Measurements from ENCODE around the gene MYLK3.
"Not testable (repeated sequence)": the region's sequence is repeated elsewhere in the genome, so short reads cannot be mapped to it uniquely, and the experiment has no call there.

The MYLK3 gene

GRCh38 chr16:46747777-46748651 is at the start of gene MYLK3:
TSS of gene MYLK3 (minus strand) at chr16:46748344. CDS start at chr16:46748193, 151 bp downstream.
- DNase-seq (ENCODE audit: low spot score), result no peak

- no peak for DNase-seq (ENCODE audit: low spot score)
Measured at GRCh38 chr16:46797501-46797900, 49.4 kb upstream of the MYLK3 start.

GRCh38 chr16:46796764-46797269 is 48.7 kb upstream of the MYLK3 start:
- DNase-seq (ENCODE audit: low spot score), result no peak

GRCh38 chr16:46793841-46794240 is 45.7 kb upstream of the MYLK3 start:
- no peak for DNase-seq (ENCODE audit: low spot score)

GRCh38 chr16:46790599-46791270 is 42.6 kb upstream of the MYLK3 start:
- DNase-seq (ENCODE audit: low spot score), result no peak

GRCh38 chr16:46789499-46790414 is 41.6 kb upstream of the MYLK3 start:
- peak; percentile 74 for DNase-seq (ENCODE audit: low spot score)

GRCh38 chr16:46788891-46789474 is 40.8 kb upstream of the MYLK3 start:
- DNase-seq (ENCODE audit: low spot score), result no peak

- DNase-seq (ENCODE audit: low spot score), result no peak
Measured at GRCh38 chr16:46787909-46788308, 39.8 kb upstream of the MYLK3 start.

GRCh38 chr16:46785076-46785845 is 37.1 kb upstream of the MYLK3 start:
- no peak for DNase-seq (ENCODE audit: low spot score)

- not testable (repeated sequence) for DNase-seq (ENCODE audit: low spot score)
Measured at GRCh38 chr16:46784569-46784968, 36.4 kb upstream of the MYLK3 start.

GRCh38 chr16:46783800-46784199 is 35.7 kb upstream of the MYLK3 start:
- DNase-seq (ENCODE audit: low spot score), result no peak

GRCh38 chr16:46782320-46782719 is 34.2 kb upstream of the MYLK3 start:
- no peak for DNase-seq (ENCODE audit: low spot score)

- DNase-seq (ENCODE audit: low spot score), result no peak
Measured at GRCh38 chr16:46777804-46778203, 29.7 kb upstream of the MYLK3 start.

- DNase-seq (ENCODE audit: low spot score), result no peak
Measured at GRCh38 chr16:46775214-46775613, 27.1 kb upstream of the MYLK3 start.

- no peak for DNase-seq (ENCODE audit: low spot score)
Measured at GRCh38 chr16:46774743-46775177, 26.6 kb upstream of the MYLK3 start.

- peak; percentile 6 for DNase-seq (ENCODE audit: low spot score)
Measured at GRCh38 chr16:46772463-46772862, 24.3 kb upstream of the MYLK3 start.

- DNase-seq (ENCODE audit: low spot score), result no peak
Measured at GRCh38 chr16:46768809-46769208, 20.7 kb upstream of the MYLK3 start.

- peak; percentile 59 for DNase-seq (ENCODE audit: low spot score)
Measured at GRCh38 chr16:46765050-46765449, 16.9 kb upstream of the MYLK3 start.

GRCh38 chr16:46763147-46763546 is 15.0 kb upstream of the MYLK3 start:
- DNase-seq (ENCODE audit: low spot score), result no peak

- DNase-seq (ENCODE audit: low spot score), result no peak
Measured at GRCh38 chr16:46762583-46762982, 14.4 kb upstream of the MYLK3 start.

GRCh38 chr16:46759309-46759708 is 11.2 kb upstream of the MYLK3 start:
- DNase-seq (ENCODE audit: low spot score), result no peak
